HEK293 (cell line): ENCODE data around the gene FANCC.

Experiments
- CTCF ChIA-PET: fragments of 350-600 bp; formaldehyde crosslinking; extraction: SDS; loops from one replicate; lab custom pipeline; 2021; ENCODE audit warnings: antibody characterized with exemption; lab: Yijun Ruan, JAX
- POLR2A ChIA-PET: fragments of 300-600 bp; formaldehyde crosslinking; extraction: SDS; loops from one replicate; lab custom pipeline; 2020; ENCODE audit warnings: antibody characterized with exemption, inconsistent platforms; lab: Yijun Ruan, JAX
- H3K27ac ChIP-seq: fragments of 200-500 bp; sonication (Bioruptor generic); 2 replicates; pipeline ENCODE4 v1.5.1; 2014; ENCODE audit warnings: low read depth, low read length, control low read depth, inconsistent platforms; ENCODE audit errors: extremely low read depth
- H3K36me3 ChIP-seq, 2 experiments: fragments of 200-500 bp in 1 of 2; sonication (Bioruptor generic) in 1 of 2; 1 replicate in 1 of 2; 2 replicates in 1 of 2; pipeline ENCODE4 v1.5.1; 2014 to 2017; ENCODE audit warnings: inconsistent platforms in 2 of 2, low read length in 2 of 2; ENCODE audit not compliant: control insufficient read depth in 2 of 2, insufficient read depth in 1 of 2
- H3K4me1 ChIP-seq: fragments of 200-500 bp; sonication (Bioruptor generic); 2 replicates; pipeline ENCODE4 v1.5.1; 2014; ENCODE audit warnings: mild to moderate bottlenecking, low read length, inconsistent platforms; ENCODE audit not compliant: control insufficient read depth, insufficient read depth
- H3K4me3 ChIP-seq: 2 replicates; pipeline ENCODE4 v1.5.1; 2011; ENCODE audit warnings: low read depth, mild to moderate bottlenecking, control low read depth, low read length, moderate library complexity
- H3K9me3 ChIP-seq: fragments of 200-500 bp; sonication (Bioruptor generic); 2 replicates; pipeline ENCODE4 v1.5.1; 2014; ENCODE audit warnings: low read depth, low read length, inconsistent platforms; ENCODE audit not compliant: control insufficient read depth, insufficient read depth
- EGR2 ChIP-seq: fragments of 450-650 bp; formaldehyde crosslinking; IDR thresholded peaks from 2 replicates; pipeline ENCODE4 v1.5.1; 2016; ENCODE audit warnings: low read depth, missing biosample characterization, missing genetic modification characterization
- FEZF1 ChIP-seq: fragments of 450-650 bp; formaldehyde crosslinking; IDR thresholded peaks from 2 replicates; pipeline ENCODE4 v1.5.1; 2016; ENCODE audit warnings: missing biosample characterization, missing genetic modification characterization
- MEIS1 ChIP-seq: sonication (generic); formaldehyde crosslinking; IDR thresholded peaks from 2 replicates; pipeline ENCODE4 v1.8.1; 2022; ENCODE audit warnings: missing genetic modification reagents, mild to moderate bottlenecking, borderline replicate concordance
- PBX3 ChIP-seq: sonication (generic); formaldehyde crosslinking; IDR thresholded peaks from 2 replicates; pipeline ENCODE4 v1.8.1; 2022; ENCODE audit warnings: mild to moderate bottlenecking, moderate library complexity, missing genetic modification reagents
- PRDM2 ChIP-seq: fragments of 450-650 bp; formaldehyde crosslinking; IDR thresholded peaks from 2 replicates; pipeline ENCODE4 v1.5.1; 2016; ENCODE audit warnings: missing biosample characterization, missing genetic modification characterization, borderline replicate concordance
- YY1 ChIP-seq: fragments of 450-650 bp; formaldehyde crosslinking; IDR thresholded peaks from 2 replicates; pipeline ENCODE4 v1.5.1; 2018; ENCODE audit warnings: missing biosample characterization, missing genetic modification characterization
- ZBTB1 ChIP-seq: fragments of 450-650 bp; formaldehyde crosslinking; IDR thresholded peaks from 2 replicates; pipeline ENCODE4 v1.5.1; 2016; ENCODE audit warnings: missing biosample characterization, missing genetic modification characterization
- ZNF10 ChIP-seq: fragments of 450-650 bp; formaldehyde crosslinking; IDR thresholded peaks from 2 replicates; pipeline ENCODE4 v1.5.1; 2017; ENCODE audit warnings: missing biosample characterization, missing genetic modification characterization
- ZNF19 ChIP-seq: fragments of 450-650 bp; formaldehyde crosslinking; IDR thresholded peaks from 2 replicates; pipeline ENCODE4; 2016; ENCODE audit warnings: missing biosample characterization, missing genetic modification characterization, low read depth
- ZNF2 ChIP-seq: fragments of 450-650 bp; formaldehyde crosslinking; IDR thresholded peaks from 2 replicates; pipeline ENCODE4 v1.5.1; 2016; ENCODE audit warnings: missing biosample characterization, missing genetic modification characterization
- ZNF211 ChIP-seq: fragments of 450-650 bp; formaldehyde crosslinking; IDR thresholded peaks from 2 replicates; pipeline ENCODE4 v1.5.1; 2016; ENCODE audit warnings: low read depth, missing biosample characterization, missing genetic modification characterization
- ZNF280D ChIP-seq: fragments of 450-650 bp; formaldehyde crosslinking; IDR thresholded peaks from 2 replicates; pipeline ENCODE4 v1.5.1; 2016; ENCODE audit warnings: missing biosample characterization, missing genetic modification characterization
- ZNF391 ChIP-seq: fragments of 450-650 bp; formaldehyde crosslinking; IDR thresholded peaks from 2 replicates; pipeline ENCODE4 v1.5.1; 2016; ENCODE audit warnings: low read depth, missing biosample characterization, missing genetic modification characterization, borderline replicate concordance
- ZNF404 ChIP-seq: fragments of 450-650 bp; formaldehyde crosslinking; IDR thresholded peaks from 2 replicates; pipeline ENCODE4 v1.5.1; 2017; ENCODE audit warnings: missing biosample characterization, missing genetic modification characterization
- ZNF580 ChIP-seq: fragments of 450-650 bp; formaldehyde crosslinking; IDR thresholded peaks from 2 replicates; pipeline ENCODE4 v1.5.1; 2016; ENCODE audit warnings: missing biosample characterization, missing genetic modification characterization
- ZNF596 ChIP-seq: fragments of 450-650 bp; IDR thresholded peaks from 2 replicates; pipeline ENCODE4 v1.5.0; 2018; ENCODE audit warnings: missing biosample characterization, mild to moderate bottlenecking, missing genetic modification characterization, moderate library complexity
- ZNF76 ChIP-seq: fragments of 450-650 bp; formaldehyde crosslinking; IDR thresholded peaks from 2 replicates; pipeline ENCODE4; 2016; ENCODE audit warnings: low read depth, missing biosample characterization, missing genetic modification characterization, borderline replicate concordance
- ZNF792 ChIP-seq: fragments of 450-650 bp; formaldehyde crosslinking; IDR thresholded peaks from 2 replicates; pipeline ENCODE4 v1.5.1; 2016; ENCODE audit warnings: missing biosample characterization, missing genetic modification characterization

The FANCC gene

GRCh38 chr9:95140821-95141220, 176.7 kb downstream of the FANCC start:
- POLR2A ChIA-PET, result no interaction called here
- peaks cover 0 to 4% of the 10 kb centered on the region in 2 experiments; a peak in 1 of 3 replicates for H3K36me3 ChIP-seq
- H3K4me3 ChIP-seq, result no peak overlapping the region
- no peak for TF ChIP-seq ZBTB1
- TF ChIP-seq ZNF596 (tag by site-specific recombination), result no peak
- TF ChIP-seq ZNF19 (tag by site-specific recombination), result no peak
- TF ChIP-seq ZNF76 (tag by site-specific recombination), result no peak
- H3K4me1 ChIP-seq, result no peaks in the 10 kb centered on the region
- CTCF ChIA-PET, result interaction anchor here (0.7 kb wide), 2 partner anchors 9 to 13 kb away, joined by 3 to 5 read pairs; no protein-coding TSS in a partner anchor
- no peak overlapping the region for H3K27ac ChIP-seq
- H3K9me3 ChIP-seq, result no peaks in the 10 kb centered on the region

- H3K4me1 ChIP-seq, result no peaks in the 10 kb centered on the region
- POLR2A ChIA-PET, result no interaction called here
- no peaks in the 10 kb centered on the region for H3K36me3 ChIP-seq
- no peak overlapping the region for H3K4me3 ChIP-seq
- H3K9me3 ChIP-seq, result no peaks in the 10 kb centered on the region
- CTCF ChIA-PET, result interaction anchor here (3.3 kb wide), 1 partner anchor 11 kb away, joined by 21 read pairs; no protein-coding TSS in a partner anchor
- no peak for TF ChIP-seq ZNF280D (tag by site-specific recombination)
- TF ChIP-seq ZNF2 (tag by site-specific recombination), result no peak
- no peak for TF ChIP-seq ZNF211
- TF ChIP-seq MEIS1, result no peak
- TF ChIP-seq ZNF580, result no peak
- TF ChIP-seq ZNF10 (tag by site-specific recombination), result no peak
- TF ChIP-seq PRDM2 (tag by site-specific recombination), result no peak
- no peak for TF ChIP-seq ZNF404 (tag by site-specific recombination)
- TF ChIP-seq YY1 (tag by site-specific recombination), result no peak
- TF ChIP-seq EGR2 (tag by site-specific recombination), result no peak
- TF ChIP-seq ZNF391 (tag by site-specific recombination), result no peak
- TF ChIP-seq ZNF792 (tag by site-specific recombination), result no peak
- no peak for TF ChIP-seq FEZF1 (tag by site-specific recombination)
- no peak for TF ChIP-seq PBX3 (CRISPR knock-in tag)
- no peak overlapping the region for H3K27ac ChIP-seq
Observed at GRCh38 chr9:95139126-95139525, 178.4 kb downstream of the FANCC start.
